GM21526 (cell line): Measurements from ENCODE around the gene WASF2.
"Not testable (repeated sequence)": the region's sequence is repeated elsewhere in the genome, so short reads cannot be mapped to it uniquely, and the experiment has no call there.

Source experiments
- ATAC-seq: cut with Tn5 transposase; IDR thresholded peaks from one replicate; pipeline ENCODE4 v1.9.1; 2021; ENCODE audit warnings: moderate library complexity; ENCODE audit not compliant: unreplicated experiment, low FRiP score

The WASF2 gene, protein sequence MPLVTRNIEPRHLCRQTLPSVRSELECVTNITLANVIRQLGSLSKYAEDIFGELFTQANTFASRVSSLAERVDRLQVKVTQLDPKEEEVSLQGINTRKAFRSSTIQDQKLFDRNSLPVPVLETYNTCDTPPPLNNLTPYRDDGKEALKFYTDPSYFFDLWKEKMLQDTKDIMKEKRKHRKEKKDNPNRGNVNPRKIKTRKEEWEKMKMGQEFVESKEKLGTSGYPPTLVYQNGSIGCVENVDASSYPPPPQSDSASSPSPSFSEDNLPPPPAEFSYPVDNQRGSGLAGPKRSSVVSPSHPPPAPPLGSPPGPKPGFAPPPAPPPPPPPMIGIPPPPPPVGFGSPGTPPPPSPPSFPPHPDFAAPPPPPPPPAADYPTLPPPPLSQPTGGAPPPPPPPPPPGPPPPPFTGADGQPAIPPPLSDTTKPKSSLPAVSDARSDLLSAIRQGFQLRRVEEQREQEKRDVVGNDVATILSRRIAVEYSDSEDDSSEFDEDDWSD

DNA sequence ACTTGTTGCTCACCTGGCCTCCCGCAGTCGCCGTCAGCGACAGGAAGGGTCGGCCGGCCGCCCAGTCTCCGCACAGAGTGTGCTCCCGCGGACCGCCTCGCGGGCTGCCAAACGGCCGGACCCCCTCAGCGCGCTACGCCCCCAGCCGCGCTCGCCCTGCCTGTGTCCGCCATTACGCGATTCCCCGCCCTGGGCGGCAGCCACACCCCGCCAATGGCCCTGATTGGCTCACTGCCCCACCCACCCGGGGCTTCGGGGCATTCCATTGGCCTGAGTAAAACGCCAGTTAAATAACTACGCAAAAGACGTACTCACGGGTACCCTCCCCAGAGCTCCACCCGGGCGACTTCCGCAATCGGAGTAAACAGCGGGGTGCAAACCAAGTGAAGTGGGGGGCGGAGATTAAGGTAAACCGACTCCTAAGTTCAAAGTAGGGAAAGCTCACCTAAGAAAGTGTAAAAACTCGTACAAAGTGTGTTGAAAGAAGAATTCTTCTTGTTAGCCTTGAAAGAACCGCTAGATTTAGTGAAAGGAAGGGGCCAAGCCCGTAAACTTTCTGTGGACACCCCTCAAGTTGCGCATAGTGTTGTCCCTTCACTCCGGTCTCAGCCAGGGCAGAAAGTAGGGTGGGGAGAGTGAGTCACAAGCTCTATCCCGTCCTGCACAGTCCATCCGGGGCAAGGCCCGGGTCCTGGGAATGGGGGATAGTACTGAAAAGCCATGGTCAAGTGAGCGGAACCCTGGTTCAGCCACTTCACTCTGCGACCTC, at the start of gene WASF2:
WASF2 (minus strand) TSS at position 195 of the 769 bp plus-strand sequence. CDS start 61,277 bp downstream, outside the sequence.
- peak; percentile 84 for ATAC-seq

DNA sequence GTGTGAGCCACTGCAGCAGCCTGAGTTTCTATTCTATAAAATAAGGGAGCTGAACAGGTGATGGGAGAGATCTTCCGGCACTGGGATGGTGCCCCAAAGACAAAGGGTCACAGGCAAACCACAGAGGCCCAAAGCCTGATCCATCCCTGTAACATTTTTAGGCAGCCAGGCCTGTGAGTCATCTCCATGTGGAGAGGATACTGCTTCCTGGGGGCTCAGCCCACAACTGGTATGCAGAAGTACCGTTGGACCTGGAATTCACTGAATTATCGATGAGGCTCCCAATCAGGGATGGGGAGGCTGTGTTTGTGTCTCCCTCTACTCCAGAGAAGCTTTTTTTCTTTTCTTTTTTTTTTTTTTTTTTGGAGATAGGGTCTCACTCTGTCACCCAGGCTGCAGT, 48.8 kb upstream of the WASF2 start:
- no peak for ATAC-seq

DNA sequence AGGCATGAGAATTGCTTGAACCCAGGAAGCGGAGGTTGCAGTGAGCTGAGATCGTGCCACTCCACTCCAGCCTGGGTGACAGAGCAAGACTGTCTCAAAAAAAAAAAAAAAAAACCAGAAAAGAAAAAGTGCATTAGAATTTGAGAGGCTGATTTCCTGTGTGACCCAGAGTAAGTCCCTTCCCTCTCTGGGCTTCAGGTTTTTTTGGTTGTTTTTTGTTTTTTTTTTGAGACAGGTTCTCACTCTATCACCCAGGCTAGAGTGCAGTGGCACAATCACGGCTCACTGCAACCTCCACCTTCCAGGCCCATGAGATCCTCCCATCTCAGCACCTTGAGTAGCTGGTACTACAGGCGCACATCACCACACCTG, 48.3 kb upstream of the WASF2 start:
- ATAC-seq, result not testable (repeated sequence)

DNA sequence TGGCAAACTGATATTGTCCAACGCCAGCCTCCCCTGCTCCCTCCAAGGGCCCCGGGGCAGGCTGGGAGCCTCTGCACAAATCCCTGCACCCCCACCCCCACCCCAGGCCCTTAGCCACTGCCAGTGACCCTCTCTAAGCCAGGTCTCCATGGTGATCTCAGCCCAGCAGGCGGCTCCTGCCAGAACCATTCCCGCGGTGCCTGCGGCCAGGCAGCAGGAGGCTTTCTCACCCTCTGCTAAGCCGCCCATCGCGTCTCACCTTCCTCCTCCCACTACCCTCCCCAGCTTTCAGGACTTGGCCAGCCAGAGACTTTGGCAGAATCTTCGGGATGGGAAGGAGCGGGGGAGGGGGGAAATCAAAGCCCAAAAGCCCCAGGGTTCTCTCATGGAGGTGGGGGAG, 46.8 kb upstream of the WASF2 start:
- ATAC-seq, result no peak

DNA sequence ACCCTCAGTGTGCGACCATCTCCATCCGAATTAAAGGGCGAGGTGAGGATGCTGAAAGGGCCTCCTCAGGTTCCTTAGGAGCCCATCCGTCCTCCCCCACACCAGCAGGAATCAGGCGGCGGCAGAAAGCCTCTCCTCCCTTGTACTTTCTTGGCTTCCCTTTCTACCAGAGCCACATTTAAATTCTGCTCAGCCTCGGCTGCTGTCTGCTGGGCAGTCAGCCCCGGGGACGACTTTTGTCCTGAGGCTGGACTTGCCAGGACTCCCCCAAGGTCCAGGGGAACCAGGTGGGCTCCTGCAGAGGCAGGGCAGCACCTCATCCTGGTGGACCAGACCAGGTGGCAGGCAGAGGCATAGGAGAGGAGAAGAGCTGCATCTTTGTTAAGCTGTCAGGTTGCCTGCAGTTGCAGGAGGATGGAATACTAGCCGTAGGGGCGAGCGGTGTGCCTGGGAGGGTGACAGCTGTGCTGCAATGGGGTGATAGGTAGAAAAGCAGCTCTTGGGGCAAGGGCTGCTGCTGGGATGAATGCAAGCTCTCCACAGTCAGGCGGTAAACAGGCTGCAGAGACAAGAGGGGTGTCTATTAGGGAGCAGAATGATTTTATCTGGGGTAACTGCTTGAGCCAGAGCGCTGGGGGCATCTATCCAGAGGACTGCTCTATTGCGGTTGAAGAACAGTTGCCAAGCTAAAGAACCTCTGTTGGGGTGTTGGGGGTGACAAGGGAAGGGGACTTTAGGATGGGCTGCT, 46.2 kb upstream of the WASF2 start:
- ATAC-seq, result no peak

DNA sequence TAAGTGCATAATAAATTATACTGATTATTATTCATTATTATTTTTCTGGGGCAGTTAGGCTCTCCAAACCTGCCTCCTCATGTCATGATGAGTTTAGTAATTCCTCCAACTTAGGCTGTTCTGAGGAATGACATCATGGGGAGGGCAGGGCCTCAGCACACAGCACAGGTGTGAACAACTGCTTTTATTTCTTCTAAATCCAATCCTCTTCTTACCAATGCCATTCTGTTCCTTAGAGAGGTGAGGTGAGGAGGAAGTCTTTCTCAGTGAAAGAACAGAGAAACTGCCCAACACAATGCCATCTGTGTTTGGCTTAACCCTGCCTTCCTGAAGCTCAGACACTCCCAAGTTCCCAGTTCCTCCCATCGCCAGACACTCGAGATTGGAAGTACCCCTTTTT, 45.4 kb upstream of the WASF2 start:
- no peak for ATAC-seq

DNA sequence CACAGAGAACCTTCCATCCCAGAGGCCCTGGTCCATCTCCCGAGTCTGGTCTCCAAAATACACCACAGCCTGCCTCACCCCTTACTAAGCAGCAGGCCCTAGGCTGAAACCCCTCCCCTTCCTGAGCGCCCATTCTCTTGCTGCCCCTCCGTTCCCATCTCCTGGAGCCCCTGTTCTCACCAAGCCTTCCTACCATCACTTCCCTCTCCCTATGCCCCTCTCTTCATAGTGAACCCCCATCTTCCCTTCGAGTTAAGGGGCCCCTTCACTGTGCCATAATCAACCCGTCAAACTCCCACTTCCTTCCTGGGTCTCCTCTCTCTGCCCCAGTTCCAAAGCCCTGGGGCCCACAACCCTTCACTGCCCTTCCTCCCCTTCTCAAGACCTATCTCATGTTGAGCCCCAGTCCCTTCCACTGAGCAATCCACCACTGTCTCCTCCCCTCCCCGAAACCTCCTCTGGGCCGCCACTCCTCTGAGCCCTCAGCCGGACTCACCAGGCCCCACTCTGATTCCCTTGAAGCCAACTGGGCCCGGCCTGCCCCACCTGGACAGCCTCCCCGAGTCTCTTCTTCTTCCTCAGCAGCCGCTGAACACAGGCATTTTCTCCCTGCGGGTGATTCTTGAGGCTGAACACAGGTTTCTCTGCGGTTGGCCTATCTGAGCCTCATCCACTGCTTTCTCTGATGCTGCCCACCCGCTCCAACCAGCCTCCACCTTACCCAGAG, 42.2 kb upstream of the WASF2 start:
- ATAC-seq, result no peak

DNA sequence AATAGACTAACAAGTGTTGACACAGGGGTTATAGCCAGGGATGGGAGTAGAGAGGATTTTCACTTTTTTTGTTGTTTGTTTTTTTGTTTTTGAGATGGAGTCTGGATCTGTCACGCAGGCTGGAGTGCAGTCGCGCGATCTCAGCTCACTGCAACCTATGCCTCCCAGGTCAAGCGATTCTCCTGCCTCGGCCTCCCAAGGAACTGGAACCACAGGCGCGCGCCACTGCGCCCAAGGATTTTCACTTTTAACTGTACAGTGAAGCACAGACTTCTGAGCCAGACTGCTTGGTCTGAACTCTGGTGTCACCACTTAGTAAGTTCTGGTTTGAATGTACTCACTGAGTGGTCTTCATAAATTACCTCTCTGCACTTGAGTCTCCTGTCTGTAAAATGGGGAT, 40.2 kb upstream of the WASF2 start:
- no peak for ATAC-seq

DNA sequence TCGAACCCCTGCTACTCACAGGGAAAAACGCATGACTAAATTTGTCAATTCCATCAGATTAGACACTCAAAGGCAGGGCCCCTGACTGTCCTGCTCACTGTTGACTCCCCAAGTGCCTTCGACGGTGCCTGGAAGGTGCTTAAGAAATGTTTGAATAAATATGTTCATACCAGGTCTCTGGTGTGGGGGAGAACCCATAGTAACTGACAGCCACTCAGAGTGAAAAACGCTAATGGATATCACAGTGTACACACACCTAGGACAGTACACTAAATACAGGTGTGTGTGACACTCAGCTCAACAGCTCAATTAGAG, 39.7 kb upstream of the WASF2 start:
- no peak for ATAC-seq

DNA sequence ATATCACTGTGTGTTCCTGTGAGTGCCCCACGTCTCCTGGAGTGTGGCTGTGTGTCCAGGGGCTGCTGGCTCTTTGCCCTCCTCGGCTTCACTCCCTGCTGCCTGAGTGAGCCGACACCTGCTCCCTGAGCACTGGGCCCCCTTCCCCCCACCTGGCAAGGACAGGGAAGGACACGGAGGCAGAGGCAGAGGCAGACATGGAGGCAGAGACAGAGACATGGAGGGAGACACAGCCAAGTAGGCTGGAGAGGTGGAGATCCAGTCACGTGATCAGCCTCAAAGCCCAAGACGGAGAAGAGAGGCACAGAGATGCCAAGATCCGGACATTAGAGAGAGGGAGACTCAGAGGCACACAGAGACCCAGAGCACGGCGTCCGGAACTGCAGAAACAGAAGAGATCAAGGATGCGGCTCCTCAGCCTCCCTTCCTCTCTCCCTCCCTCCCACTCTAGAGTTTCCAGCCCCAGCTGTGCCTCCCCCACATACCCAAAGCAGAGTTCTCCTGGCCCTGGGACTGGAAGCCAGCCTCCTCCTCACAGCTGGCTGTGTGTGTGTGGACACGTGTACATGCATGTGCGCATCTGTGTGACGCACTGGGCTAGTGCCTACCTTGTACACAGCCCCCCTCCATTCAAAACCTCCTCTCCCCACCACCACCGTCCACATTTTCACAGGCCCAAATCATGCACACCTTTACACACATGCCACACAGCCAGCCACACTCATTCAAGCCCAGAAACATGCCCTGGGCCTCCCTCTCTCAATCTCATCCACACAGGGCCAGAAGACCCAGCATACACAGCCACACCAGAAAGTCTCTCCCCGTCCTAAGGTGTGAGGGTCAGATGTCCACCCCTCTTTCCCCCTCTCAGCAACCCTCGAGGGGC, 39.1 kb upstream of the WASF2 start:
- no peak for ATAC-seq

DNA sequence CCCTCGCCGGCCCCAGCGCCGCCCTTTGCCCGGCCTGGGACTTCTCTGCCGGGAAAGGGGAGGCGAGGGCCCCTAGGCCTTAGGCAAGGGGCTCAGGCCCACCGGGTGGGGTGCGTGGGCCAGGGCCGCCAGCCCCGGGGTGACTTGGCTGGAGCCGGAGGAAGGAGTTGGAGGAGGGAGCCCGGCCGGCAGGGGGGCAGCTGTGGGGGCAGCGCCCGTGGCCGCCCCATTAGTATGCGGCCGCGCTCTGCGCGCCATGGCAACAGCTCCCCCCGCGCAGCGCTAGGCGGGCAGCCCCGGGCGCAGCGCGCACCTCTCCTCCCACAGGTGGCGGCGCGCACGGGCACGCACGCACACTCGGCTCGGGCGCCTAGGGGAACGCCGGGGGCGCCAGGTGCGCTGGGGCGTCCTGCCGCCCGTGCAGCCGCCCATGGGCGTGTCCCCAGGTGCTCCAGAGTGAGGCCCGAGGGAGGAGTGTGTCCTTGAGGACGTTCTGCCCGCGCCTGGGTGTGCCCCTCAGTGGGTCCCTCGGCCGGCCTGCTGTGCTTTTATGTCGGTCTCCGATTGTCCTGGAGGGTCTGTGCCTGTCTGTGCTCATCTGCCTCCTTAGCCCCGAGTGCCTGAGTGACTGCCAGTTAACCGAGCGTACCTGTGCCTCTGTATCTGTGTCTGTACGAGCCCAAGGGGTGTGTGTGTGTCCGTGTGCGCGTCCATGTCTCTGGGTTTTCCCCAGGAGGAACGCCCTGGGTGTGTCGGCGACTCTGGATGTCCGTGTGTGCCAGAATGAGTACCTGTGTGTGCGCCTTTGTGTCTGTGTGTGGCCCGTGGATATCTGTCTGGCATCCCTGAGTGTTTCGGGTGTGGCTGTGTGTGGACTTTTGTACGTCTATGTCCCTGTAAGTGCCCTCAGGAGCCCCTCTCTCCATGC, 38.2 kb upstream of the WASF2 start:
- no peak for ATAC-seq

DNA sequence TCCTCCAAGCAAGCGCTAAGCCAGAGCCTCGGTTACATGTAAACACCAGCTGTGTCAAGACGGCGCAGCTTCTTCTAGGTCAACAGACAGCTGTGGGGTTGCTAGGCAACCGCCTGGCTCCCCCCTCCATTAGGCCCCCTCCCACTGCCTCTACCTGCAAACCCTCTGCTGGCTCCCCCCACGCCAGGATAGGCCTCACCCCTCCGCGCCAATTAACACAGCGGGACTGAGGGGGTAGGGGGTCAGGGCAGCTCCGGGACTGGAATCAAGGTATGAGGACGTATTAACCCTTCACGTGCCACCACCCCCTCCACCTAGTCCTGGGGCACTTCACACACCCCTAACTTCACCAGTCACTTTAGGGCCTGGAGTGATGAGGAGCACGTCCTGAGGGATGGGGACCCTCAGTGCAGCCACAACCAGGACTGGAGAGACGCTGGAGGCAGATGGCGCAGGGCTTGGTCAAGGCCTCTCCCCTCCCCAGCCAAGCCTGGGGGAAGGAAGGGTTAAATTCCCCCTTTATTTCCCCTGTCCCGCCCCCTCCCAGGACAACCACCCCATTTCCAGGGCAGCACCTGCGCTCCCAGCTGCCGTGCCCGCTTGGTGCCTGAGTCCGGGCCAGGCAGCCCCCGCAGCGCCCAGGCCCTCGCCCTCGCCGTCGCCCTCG, 37.4 kb upstream of the WASF2 start:
- ATAC-seq, result no peak

DNA sequence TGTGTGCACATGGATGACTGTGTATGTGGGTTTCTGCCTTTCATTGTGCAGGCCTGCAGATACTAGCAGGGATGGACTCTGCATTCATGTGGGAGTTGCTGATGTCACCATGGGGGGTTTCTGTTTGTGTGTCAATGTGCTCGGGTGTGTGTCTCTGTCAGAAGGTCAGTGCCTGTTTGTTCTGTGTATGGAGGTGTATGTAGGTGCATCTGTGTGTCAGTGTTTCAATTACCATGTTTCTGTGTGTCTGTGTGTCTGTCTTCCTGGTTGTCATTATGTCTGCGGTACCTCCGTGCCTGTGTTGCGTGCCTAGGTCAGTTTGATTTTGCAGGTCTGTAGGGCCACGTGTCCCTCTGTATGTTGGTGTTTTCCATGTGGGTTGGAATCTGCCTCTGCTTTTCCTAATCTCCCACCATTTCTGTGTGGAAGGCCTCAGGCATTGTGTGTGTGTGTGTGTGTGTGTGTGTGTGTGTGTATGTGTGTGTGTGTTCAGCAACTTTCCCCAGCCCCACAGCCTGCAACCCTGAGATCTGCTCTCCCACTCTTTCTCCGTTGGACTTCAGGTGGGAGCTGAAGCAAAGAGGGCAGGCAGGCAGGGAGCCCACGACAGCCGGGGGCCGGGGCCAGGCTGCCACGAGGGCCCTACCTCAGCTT, 36.7 kb upstream of the WASF2 start:
- ATAC-seq, result no peak

DNA sequence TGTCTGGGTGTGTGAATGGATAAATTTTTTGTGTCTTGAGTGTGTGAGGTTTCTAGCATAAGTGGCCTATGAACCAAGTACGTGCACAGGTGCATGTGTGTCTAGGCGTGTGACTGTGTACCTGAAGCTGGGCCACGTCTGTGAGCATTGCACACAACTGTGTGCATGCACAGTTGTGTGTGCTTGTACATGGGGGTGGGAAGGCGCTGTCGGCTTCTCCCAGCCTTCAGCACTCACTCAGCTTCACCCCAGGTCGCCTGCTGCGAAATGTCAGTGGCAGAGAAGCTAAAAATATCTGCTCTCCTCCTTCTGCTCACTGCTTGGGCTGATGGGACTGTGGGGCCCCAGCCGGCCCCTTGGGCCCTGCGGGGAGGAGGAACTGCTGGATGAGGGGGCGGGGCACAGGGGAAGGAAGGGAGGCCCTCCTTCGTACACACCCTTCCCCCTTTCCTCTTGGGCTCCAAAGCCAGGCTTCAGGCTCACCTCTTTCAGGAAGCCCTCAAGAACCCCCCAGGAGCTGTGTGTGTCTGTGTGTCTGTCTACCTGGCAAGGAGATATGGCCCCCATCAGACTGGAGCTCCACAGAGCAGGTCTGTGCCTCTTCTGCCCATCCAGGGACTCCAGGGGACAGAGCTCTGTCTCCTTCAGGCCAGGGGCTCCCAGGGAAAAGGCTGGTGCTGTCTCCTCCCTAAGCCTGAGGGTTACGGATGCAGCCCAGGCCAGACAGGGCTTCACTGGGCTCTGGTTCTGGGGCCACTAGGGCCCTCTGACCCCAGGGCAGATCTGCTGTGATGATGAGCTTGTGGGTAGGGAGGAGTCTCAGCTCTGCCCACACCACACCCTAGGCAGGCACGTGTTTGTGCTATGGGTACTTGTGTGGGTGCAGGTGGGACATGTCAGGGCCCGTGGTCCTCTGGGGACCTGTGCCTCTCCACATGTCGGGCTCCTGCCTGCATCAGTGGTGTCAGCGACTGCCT, 35.6 kb upstream of the WASF2 start:
- peak; percentile 46 for ATAC-seq

DNA sequence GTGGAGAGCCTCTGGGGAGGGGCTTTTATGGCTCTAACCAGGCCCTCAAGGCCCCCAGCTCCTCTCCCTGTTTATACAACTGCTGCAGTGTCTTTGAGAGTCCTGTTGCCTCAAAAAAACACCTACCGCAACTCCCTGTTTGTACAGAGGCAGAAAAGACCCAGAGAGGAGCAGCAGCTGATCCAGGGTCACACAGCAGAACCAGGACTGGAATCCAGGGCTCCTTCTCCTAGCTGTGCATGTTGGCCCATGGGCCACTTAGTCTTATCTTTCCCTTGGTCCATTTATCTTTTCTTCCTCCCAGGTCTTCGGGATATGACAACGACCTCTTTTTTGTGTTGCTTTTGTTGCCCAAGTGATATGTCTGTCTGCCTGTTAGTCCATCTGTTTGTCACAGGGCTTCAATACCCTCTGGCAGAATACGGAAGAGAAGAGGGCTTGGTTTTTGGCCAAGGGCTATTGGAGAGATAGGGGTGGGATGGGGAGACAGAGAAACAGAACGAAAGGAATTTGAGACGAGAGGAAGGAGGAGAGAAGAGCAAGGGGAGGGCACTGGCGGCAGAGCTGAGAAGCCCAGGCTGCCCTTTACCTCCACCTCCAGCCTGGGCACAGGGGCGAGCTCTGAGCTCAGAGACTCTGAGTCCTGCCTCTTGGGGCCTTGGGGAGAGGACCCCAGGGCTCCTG, 33.5 kb upstream of the WASF2 start:
- ATAC-seq, result no peak
